ENCODE results near the gene MRPL22. TPM values are rescaled to one million over a fixed set of nuclear protein-coding genes. Genes with fewer than 3 reads are reported as not detected.
"Not testable (repeated sequence)": the region's sequence is repeated elsewhere in the genome, so short reads cannot be mapped to it uniquely, and the experiment has no call there.

Gene MRPL22
- total RNA-seq = 43.7 TPM

DNA sequence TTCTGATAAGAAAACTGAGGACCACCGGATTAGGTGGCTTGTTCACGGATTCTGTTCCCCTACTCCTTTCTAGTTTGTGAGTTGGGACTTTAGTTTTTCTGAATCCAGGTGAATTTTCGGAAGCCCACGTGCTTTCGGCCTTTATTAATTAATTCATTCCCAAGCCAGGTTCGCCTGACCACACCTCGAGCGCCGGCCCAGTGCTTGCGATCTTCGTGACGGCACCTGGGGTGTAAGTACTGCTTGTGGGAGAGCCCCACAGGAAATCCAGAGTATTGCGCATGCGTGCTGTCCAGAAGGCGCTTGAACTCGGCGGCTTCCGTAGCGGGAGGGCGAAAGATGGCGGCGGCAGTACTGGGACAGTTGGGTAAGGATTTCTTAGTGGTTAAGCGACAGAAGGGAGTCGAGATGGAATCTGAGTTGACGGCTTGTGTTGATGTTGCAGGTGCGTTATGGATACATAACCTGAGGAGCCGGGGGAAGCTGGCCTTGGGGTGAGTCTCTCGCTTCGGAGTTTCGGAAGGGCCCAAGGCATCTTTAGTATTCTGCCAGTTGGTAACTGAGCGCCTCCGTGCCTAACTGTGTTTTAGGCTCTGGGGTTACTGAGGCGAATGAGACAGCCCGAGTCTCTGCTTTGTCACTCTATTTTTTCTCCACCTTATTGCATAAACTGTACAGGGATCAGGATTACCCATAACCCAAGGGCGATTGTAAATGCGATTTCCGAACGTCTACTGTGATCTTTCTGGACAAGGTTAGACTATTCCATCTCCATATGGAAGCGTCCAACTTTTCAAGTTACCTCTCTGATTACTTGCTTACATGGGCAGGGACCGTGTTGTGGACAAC lies at the start of gene MRPL22:
TSS of gene MRPL22 (plus strand) at position 302 of the 849 bp plus-strand sequence. CDS start at position 340, 38 bp downstream.
- ATAC-seq = peak; percentile 86

GRCh38 chr5:154892369-154892771 lies 48.5 kb upstream of the MRPL22 start:
- peak; percentile 47 for ATAC-seq

- no peak for ATAC-seq
Observed at GRCh38 chr5:154893381-154893780, 47.5 kb upstream of the MRPL22 start.

- peak; percentile 94 for ATAC-seq
Observed at GRCh38 chr5:154895606-154896561, 45.0 kb upstream of the MRPL22 start.

DNA sequence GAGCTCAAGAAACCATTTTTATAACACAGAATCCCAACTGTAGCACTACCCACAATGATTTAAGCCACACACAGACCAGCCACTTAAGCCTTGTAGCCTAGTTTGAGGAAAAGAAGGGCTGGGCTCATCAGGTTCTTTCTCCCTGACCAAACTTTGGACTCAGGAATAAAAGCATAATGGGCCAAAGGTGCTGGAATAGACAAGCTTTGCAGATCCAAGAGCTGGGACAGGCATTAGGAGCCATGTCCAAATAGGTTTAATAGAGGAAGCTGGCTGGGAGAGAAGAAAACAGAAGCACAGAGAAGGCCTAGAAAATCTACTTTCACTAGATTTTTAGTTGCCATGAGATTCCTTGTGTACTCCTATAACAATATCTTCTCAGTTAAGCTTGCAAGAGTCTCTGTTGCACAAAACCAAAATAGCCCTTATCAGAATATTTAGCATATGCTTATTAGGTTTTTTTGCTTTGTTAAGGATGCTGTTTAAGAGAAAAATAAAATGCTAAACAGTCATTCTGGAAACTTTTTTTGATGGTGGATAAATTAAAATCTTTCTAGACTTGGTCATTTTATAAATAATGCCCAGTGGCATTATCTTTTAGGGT lies 44.2 kb upstream of the MRPL22 start:
- no peak for ATAC-seq

GRCh38 chr5:154898210-154898609 lies 42.7 kb upstream of the MRPL22 start:
- no peak for ATAC-seq

GRCh38 chr5:154899151-154899816 lies 41.6 kb upstream of the MRPL22 start:
- no peak for ATAC-seq

GRCh38 chr5:154900066-154900465 lies 40.8 kb upstream of the MRPL22 start:
- no peak for ATAC-seq

- no peak for ATAC-seq
Observed at GRCh38 chr5:154901276-154901675, 39.6 kb upstream of the MRPL22 start.

DNA sequence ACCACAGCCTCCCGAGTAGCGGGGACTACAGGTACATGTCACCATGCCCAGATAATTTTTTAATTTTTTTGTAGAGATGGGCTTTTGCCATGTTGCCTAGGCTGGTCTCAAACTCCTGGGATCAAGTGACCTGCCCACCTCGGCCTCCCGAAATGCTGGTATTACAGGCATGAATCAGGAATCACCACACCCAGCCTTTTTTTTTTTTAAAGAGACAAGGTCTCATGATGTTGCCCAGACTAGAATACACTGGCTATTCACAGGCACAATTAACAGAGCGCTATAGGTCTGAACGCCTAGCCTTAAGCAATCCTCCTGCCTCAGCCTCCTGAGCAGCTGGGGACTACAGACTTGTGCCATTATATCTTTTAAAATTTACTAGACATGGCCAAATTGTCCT lies 39.0 kb upstream of the MRPL22 start:
- no peak for ATAC-seq

DNA sequence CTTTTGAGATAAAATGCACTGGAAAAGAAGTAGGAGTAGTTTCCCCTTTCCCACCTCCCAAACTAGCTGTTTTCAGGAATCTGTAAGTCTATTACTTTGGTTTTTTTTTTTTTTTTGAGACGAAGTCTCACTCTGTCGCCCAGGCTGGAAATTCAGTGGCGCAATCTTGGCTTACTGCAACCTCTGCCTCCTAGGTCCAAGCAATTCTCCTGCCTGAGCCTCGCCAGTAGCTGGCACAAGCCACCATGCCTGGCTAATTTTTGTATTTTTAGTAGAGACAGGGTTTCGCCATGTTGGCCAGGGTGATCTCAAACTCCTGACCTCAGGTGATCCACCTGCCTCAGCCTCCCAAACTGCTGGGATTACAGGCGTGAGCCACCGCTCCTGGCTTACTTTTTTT lies 35.3 kb upstream of the MRPL22 start:
- not testable (repeated sequence) for ATAC-seq

DNA sequence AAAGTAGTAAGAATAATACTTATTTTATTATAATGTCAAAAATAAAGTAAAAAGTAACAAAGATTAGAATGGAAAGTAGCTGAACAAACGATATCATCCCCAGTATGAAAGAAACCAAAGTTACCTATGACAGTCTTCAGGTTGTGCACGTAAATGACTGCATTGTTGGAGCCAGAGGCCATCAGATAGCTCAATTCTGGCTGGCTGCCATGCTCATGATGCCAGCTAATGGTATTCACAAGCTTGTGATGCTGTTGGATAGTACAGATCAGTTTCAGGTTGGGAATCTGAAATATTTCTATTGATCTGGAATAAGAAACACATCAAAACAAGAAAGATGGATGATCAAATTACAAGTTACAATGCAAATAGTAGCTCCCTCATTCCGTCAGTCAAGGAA lies 24.0 kb upstream of the MRPL22 start:
- ATAC-seq = no peak

DNA sequence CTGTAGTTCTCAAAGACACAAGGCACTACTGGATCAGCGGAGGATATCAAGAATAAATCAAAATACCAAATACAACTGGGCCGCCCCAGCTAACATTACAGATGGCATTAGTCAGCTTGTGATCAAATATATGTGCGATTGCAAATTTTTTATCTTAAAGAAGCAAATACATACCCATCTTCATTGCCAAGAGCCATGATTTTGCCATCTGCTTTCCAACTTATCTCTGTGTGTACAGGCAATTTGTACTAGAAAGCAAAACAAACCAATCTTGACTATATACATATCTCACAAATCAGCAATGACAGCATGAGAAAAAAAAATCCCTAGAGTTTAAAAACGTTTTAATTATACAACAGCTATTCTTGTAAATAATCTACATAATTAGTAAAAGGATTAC lies 23.1 kb upstream of the MRPL22 start:
- no peak for ATAC-seq

- no peak for ATAC-seq
Observed at GRCh38 chr5:154923441-154924430, 17.1 kb upstream of the MRPL22 start.

DNA sequence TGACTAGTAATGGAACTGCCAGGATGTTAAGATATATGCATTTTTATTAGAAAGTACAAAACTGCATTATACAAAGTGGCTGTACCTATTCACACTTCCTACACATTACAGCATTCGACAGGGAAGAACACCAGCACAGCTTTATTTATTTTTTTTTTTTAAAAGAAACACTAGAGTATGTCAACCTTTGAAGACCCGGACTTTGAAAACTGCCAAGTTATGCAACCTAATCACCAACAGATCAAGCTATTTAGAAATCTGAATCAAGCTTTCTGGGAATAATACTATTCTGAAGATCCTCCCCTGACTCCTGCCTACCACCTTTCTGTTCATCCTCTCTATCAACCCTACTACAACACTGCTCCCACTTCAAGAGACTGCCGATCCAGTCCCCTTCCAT lies 7.3 kb upstream of the MRPL22 start:
- ATAC-seq = no peak

DNA sequence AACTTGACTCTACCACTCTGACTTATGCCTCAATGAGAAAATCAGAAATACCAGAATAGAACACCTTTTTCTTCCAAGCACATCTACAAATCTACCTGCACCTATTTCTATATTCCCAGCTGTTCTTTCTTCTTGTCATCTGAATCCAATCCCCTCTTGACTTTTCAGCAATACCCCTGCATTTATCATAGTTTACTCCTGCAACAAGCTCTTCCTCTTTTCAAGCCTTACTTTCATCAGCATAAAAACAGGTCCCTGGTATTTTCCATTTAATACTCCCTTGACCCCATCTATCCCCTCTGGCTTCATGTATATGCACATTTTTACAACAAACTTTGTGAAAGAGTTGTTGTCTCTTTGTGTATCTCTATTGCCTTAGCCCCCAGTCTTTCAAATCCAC lies 6.0 kb upstream of the MRPL22 start:
- no peak for ATAC-seq

DNA sequence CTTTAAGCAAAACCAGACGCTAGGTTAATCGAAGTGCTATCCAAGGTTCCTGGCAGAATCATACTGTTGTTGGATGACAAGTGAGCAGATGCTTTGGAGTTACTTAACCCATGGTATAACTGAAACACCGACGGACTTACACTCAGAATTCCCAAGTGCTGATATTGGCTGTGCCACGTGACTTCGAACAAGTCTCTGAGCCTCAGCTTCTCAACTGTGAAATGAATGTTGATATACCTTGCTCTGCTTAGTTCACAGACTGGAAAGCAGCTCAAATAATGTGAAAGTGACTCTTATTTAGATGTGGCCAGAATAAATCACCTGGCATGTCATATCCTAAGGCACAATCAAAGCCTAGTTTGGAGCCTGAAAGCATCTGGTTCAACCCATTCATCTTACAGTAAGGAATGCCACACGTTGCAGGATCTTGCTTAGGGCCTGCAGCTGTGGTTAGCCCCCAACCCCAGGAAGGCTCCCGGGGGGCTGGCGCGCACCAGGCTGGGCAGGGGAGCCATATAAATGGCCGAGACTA lies 3.6 kb upstream of the MRPL22 start:
- no peak for ATAC-seq

DNA sequence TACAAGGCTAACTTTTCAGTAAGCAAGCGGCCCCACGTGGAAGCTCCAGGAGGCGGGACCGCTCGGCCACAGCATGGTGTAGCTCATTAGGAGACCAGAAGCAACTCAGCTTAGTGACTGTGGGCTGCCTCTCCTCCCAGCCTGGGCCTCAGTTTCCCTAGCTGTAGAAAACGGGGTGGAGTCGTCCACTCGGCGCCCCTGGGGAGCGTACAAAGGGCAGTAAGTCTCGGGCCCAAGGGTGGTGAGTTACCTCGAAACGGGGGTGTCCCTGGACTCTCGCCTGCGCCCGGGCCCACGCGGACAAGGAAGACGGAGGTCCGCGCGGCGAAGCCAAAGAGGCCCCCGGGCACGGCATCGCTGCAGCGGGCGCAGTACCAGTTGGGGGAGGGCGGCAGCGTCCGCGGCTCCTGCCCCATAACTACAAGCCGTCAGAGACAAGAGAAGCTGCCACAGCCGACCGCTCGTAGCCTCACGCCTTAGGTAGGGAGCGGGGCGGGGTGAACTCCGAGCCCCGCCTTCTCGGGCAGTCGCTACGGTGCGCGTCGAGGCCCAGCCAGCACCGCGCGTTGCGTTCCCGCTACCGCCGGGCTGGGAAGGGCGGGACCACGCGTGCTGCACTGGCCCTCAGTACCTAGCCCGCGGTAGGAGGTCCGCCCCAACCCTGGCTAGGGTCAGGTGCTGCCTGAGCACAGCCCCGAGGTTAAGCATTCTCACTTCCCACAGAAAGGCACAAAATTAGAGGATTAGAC lies 3.0 kb upstream of the MRPL22 start, which contains the start of gene GEMIN5:
TSS of gene GEMIN5 (minus strand) at position 494 of the 749 bp plus-strand sequence. CDS start at position 416, 78 bp downstream.
- ATAC-seq = peak; percentile 97

DNA sequence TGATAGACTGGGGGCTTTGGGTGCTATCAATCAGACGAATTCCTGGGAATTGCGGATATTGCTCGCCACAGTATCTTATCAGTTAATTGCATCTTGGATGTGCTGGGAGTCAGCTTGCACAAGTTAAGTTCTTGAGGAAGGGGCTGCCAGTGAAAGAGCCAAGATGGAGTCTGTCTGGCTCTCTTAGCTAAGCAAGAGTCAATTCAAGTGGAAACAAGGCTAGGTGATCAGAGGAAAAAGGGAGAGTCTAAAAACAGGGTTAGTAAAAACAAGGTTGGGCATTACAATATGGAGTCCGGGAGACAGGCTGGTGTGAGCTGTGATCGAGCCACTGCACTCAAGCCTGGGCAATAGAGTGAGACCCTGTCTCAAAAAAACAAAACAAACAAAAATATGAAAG lies 1.5 kb upstream of the MRPL22 start:
- not testable (repeated sequence) for ATAC-seq

GRCh38 chr5:154940375-154940771 lies 500 bp upstream of the MRPL22 start:
- ATAC-seq = no peak

All from esophagus mucosa (tissue), 1 donor.